CD8-positive, alpha-beta memory T cell (primary cell): ENCODE results near the gene THUMPD3. TPM values are rescaled to one million over a fixed set of nuclear protein-coding genes. Genes with fewer than 3 reads are reported as not detected.

ENCODE experiments used
- CTCF ChIA-PET: fragments of 350-600 bp; sonication (Branson Sonifier 250); formaldehyde crosslinking; loops from one replicate; lab custom pipeline; 2021; ENCODE audit warnings: antibody characterized with exemption; lab: Charles Lee
- POLR2A ChIA-PET: fragments of 350-600 bp; sonication (Branson Sonifier 250); formaldehyde crosslinking; loops from one replicate; lab custom pipeline; 2021; ENCODE audit warnings: antibody characterized with exemption; lab: Charles Lee
- DNase-seq, 5 donors: peaks; one replicate each; pipeline versions ENCODE4 v3.0.0 to v3.0.0-alpha.2; 2020 to 2022; ENCODE audit warnings: mixed read lengths in 1 of 5
- H3K27ac ChIP-seq: one replicate; pipeline ENCODE4 v1.7.0; 2013; ENCODE audit warnings: low read depth, mild to moderate bottlenecking, low read length, moderate library complexity
- H3K27me3 ChIP-seq: 2 replicates; pipeline ENCODE4 v1.7.0; 2013; ENCODE audit warnings: low read length, mild to moderate bottlenecking; ENCODE audit not compliant: insufficient read depth, poor library complexity, severe bottlenecking
- H3K36me3 ChIP-seq: 2 replicates; pipeline ENCODE4 v1.7.0; 2013; ENCODE audit warnings: mild to moderate bottlenecking, low read length, moderate library complexity; ENCODE audit not compliant: insufficient read depth
- H3K4me1 ChIP-seq: 2 replicates; pipeline ENCODE4 v1.7.0; 2013; ENCODE audit warnings: mild to moderate bottlenecking, low read length, moderate library complexity; ENCODE audit not compliant: insufficient read depth
- H3K4me3 ChIP-seq: 2 replicates; pipeline ENCODE4 v1.7.0; 2013; ENCODE audit warnings: mild to moderate bottlenecking, low read length
- H3K9me3 ChIP-seq: 2 replicates; pipeline ENCODE4 v1.7.0; 2013; ENCODE audit warnings: mild to moderate bottlenecking, low read length
- H3K27ac Mint-ChIP-seq, 8 donors: one replicate each; pipeline ENCODE4 v1.8.0; 2020 to 2021; ENCODE audit warnings: mixed read lengths in 8 of 8, mild to moderate bottlenecking in 6 of 8, inconsistent platforms in 3 of 8, moderate library complexity in 3 of 8
- H3K27me3 Mint-ChIP-seq, 2 donors: one replicate each; pipeline ENCODE4 v1.8.0; 2020 to 2021; ENCODE audit warnings: mixed read lengths in 2 of 2, mild to moderate bottlenecking in 1 of 2, moderate library complexity in 1 of 2
- H3K36me3 Mint-ChIP-seq, 3 donors: one replicate each; pipeline ENCODE4 v1.8.0; 2020 to 2021; ENCODE audit warnings: mixed read lengths in 3 of 3, inconsistent platforms in 1 of 3, mild to moderate bottlenecking in 1 of 3
- H3K4me1 Mint-ChIP-seq, 3 donors: one replicate each; pipeline ENCODE4 v1.8.0; 2020 to 2021; ENCODE audit warnings: mixed read lengths in 3 of 3, inconsistent platforms in 1 of 3, mild to moderate bottlenecking in 1 of 3
- H3K4me3 Mint-ChIP-seq, 7 donors: one replicate each; pipeline ENCODE4 v1.8.0; 2020 to 2021; ENCODE audit warnings: mixed read lengths in 7 of 7, mild to moderate bottlenecking in 6 of 7, moderate library complexity in 4 of 7, inconsistent platforms in 2 of 7
- H3K9me3 Mint-ChIP-seq, 5 donors: one replicate each; pipeline ENCODE4 v1.8.0; 2020 to 2022; ENCODE audit warnings: mixed read lengths in 5 of 5, mild to moderate bottlenecking in 3 of 5, moderate library complexity in 2 of 5, inconsistent platforms in 1 of 5
- polyA plus RNA-seq: library from polyadenylated mRNA; unstranded; fragments of 300-500 nt; fragmentation: Illumina TruSeq; gene quantifications from one replicate; pipeline ENCODE4 v1.2.3, GENCODE V29; 2021
- total RNA-seq, 2 experiments: library from RNA; stranded (reverse); gene quantifications; one replicate each; pipeline ENCODE4 v1.2.3, GENCODE V29; 2021

Gene THUMPD3
- total and polyA plus RNA-seq, 3 experiments from 2014 or later, result 19.5 to 58.5 (median 58.4) TPM

DNA sequence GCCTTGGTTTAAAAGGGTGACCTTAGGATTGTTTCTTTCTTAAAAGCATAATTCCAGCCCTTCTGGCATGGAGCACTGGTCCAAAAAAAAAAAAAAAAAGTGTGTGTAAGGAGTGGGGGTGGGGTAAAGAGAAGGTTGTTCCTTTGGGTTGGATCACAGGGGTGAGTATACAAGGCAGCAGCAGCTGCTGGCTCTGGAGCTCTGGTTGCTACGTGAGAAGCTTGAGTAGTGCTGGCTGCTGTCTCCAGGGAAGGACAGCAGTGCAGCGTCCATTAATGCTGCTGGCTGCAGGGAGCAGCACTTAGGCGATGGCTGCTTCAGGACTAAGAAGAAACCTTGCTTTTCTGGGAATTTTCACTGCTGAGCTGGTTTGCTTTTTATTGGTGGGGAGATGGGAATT, 36.9 kb downstream of the THUMPD3 start:
- Histone ChIP-seq H3K36me3 (peaks cover 5% of the 10 kb centered on the region), H3K27me3 (no peaks in the 10 kb centered on the region), H3K27ac (peak overlapping the region; percentile 95), H3K9me3 (no peaks in the 10 kb centered on the region), H3K4me3 (peak overlapping the region; percentile 85), H3K4me1 (peaks cover 66% of the 10 kb centered on the region)
- Mint-ChIP-seq H3K27me3 (peaks cover 0 to 4% of the 10 kb centered on the region in 2 donors), H3K27ac (peak overlapping the region; percentile 81 to 99 (median 98)), H3K9me3 (peaks cover 0 to 4% (median 0%) of the 10 kb centered on the region in 5 donors), H3K4me3 (peak overlapping the region; percentile 92 to 99 (median 96)), H3K4me1 (peaks cover 72 to 83% (median 78%) of the 10 kb centered on the region in 3 donors), H3K36me3 (peaks cover 0 to 33% (median 2%) of the 10 kb centered on the region in 3 donors)
- no peak for DNase-seq
- POLR2A ChIA-PET, result interaction anchor here (0.6 to 0.9 kb wide), 2 partner anchors 37 to 250 kb away, joined by 3 read pairs; partner anchors contain the start of gene MTMR14
- CTCF ChIA-PET, result interaction anchor here (0.8 to 1.3 kb wide), 2 partner anchors 26 to 46 kb away, joined by 3 read pairs; no protein-coding TSS in a partner anchor

DNA sequence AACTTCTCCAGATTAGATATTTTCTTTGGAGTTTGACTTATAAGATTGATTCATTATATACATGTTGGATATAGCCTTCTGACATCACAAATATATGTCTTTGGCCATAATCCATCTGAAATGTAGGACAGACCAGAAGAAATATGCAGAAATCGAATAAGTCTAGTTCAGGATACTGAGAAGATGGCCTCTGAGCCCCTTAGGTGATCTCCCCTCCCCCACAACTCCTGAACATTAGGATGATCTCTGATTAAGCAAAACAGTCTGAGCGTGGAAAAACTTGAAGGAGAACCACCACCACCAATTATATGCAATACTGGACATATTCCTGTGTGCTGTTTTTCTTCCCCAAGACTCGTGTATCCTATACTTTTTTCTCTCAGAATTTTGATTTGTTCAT, 37.8 kb downstream of the THUMPD3 start:
- peaks cover 0 to 26% (median 0%) of the 10 kb centered on the region in 3 donors for H3K36me3 Mint-ChIP-seq
- peak overlapping the region; percentile 24 to 93 (median 52) for H3K4me3 Mint-ChIP-seq
- peaks cover 0 to 4% (median 0%) of the 10 kb centered on the region in 5 donors for H3K9me3 Mint-ChIP-seq
- peaks cover 70 to 83% (median 78%) of the 10 kb centered on the region in 3 donors for H3K4me1 Mint-ChIP-seq
- Histone ChIP-seq H3K4me1 (peaks cover 66% of the 10 kb centered on the region), H3K27ac (peak overlapping the region; percentile 2), H3K4me3 (no peak overlapping the region), H3K9me3 (no peaks in the 10 kb centered on the region), H3K36me3 (no peaks in the 10 kb centered on the region), H3K27me3 (no peaks in the 10 kb centered on the region)
- peaks cover 0 to 4% of the 10 kb centered on the region in 2 donors for H3K27me3 Mint-ChIP-seq
- ChIA-PET CTCF (no interaction called here), POLR2A (interaction anchor here (0.6 kb wide), 1 partner anchor 37 kb away, joined by 3 read pairs; no protein-coding TSS in a partner anchor)
- DNase-seq, result no peak
- H3K27ac Mint-ChIP-seq, result peak overlapping the region; percentile 6 to 97 (median 58)

GRCh38 chr3:9401986-9402385, 39.1 kb downstream of the THUMPD3 start:
- no peak overlapping the region for H3K27ac ChIP-seq
- ChIA-PET CTCF (interaction anchor here (1.4 kb wide), 2 partner anchors 38 to 48 kb away, joined by 3 to 4 read pairs; partner anchors contain the start of gene THUMPD3), POLR2A (no interaction called here)
- DNase-seq, result no peak
- H3K4me3 ChIP-seq, result no peak overlapping the region
- Mint-ChIP-seq H3K9me3 (peaks cover 0 to 4% (median 0%) of the 10 kb centered on the region in 5 donors), H3K36me3 (peaks cover 0 to 16% (median 0%) of the 10 kb centered on the region in 3 donors), H3K4me3 (peak overlapping the region in 6 of 7 donors; percentile 4 to 57 (median 22)), H3K4me1 (peaks cover 73 to 89% (median 85%) of the 10 kb centered on the region in 3 donors), H3K27me3 (peaks cover 0 to 3% of the 10 kb centered on the region in 2 donors), H3K27ac (peak overlapping the region in 5 of 8 donors; percentile 43 to 85 (median 62))
- H3K36me3 ChIP-seq, result no peaks in the 10 kb centered on the region
- peaks cover 73% of the 10 kb centered on the region for H3K4me1 ChIP-seq
- H3K27me3 ChIP-seq, result no peaks in the 10 kb centered on the region
- no peaks in the 10 kb centered on the region for H3K9me3 ChIP-seq

- Mint-ChIP-seq H3K36me3 (peaks cover 0 to 13% (median 0%) of the 10 kb centered on the region in 3 donors), H3K27ac (peak overlapping the region in 7 of 8 donors; percentile 13 to 85 (median 50)), H3K4me1 (peaks cover 78 to 94% (median 91%) of the 10 kb centered on the region in 3 donors), H3K9me3 (peaks cover 0 to 1% (median 0%) of the 10 kb centered on the region in 5 donors), H3K27me3 (no peaks in the 10 kb centered on the region), H3K4me3 (peak overlapping the region; percentile 1 to 58 (median 29))
- POLR2A ChIA-PET, result no interaction called here
- Histone ChIP-seq H3K4me3 (no peak overlapping the region), H3K27me3 (no peaks in the 10 kb centered on the region), H3K36me3 (no peaks in the 10 kb centered on the region), H3K27ac (peak overlapping the region; percentile 38), H3K4me1 (peaks cover 77% of the 10 kb centered on the region), H3K9me3 (no peaks in the 10 kb centered on the region)
- CTCF ChIA-PET, result interaction anchor here (1.4 to 2.8 kb wide), 3 partner anchors 18 to 49 kb away, joined by 3 to 8 read pairs (median 4); partner anchors contain the start of gene THUMPD3
- no peak for DNase-seq
These were observed 39.8 kb downstream of the THUMPD3 start for GRCh38 chr3:9402410-9403228.

GRCh38 chr3:9403463-9403862, 40.6 kb downstream of the THUMPD3 start:
- H3K9me3 Mint-ChIP-seq, result no peaks in the 10 kb centered on the region
- Histone ChIP-seq H3K27ac (peak overlapping the region; percentile 38), H3K4me1 (peaks cover 81% of the 10 kb centered on the region), H3K27me3 (no peaks in the 10 kb centered on the region), H3K4me3 (no peak overlapping the region), H3K9me3 (no peaks in the 10 kb centered on the region), H3K36me3 (no peaks in the 10 kb centered on the region)
- peaks cover 80 to 97% (median 96%) of the 10 kb centered on the region in 3 donors for H3K4me1 Mint-ChIP-seq
- ChIA-PET POLR2A (no interaction called here), CTCF (interaction anchor here (1.4 to 2.8 kb wide), 2 partner anchors 17 to 40 kb away, joined by 3 to 8 read pairs; partner anchors contain the start of gene THUMPD3)
- peaks cover 0 to 7% (median 0%) of the 10 kb centered on the region in 3 donors for H3K36me3 Mint-ChIP-seq
- DNase-seq, result no peak
- H3K4me3 Mint-ChIP-seq, result no peak overlapping the region
- no peaks in the 10 kb centered on the region for H3K27me3 Mint-ChIP-seq
- peak overlapping the region in 1 of 8 donors; percentile 50 for H3K27ac Mint-ChIP-seq

DNA sequence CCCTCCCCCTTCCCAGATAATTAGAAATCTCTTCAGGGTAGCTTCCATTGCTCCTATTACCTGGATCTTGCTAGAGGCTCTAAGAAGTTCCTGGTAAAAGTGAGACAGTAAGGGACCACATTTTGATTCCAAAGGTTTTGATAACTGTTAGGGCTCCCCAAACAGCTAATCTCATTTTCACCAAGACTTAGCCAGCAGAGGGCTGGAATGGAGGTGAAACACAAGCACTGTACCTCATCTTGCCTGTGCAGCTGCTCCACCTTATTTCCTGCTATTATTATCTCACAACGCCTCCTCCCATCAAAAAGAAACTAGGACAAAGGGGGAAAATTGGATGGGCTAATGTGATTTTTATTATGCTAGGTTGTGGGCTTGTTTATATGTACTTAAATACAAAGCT, 41.8 kb downstream of the THUMPD3 start:
- Mint-ChIP-seq H3K9me3 (no peaks in the 10 kb centered on the region), H3K36me3 (peaks cover 0 to 5% (median 0%) of the 10 kb centered on the region in 3 donors), H3K27me3 (no peaks in the 10 kb centered on the region), H3K4me1 (peaks cover 78 to 97% (median 96%) of the 10 kb centered on the region in 3 donors), H3K4me3 (peak overlapping the region; percentile 4 to 72 (median 41)), H3K27ac (peak overlapping the region; percentile 17 to 83 (median 52))
- H3K4me1 ChIP-seq, result peaks cover 79% of the 10 kb centered on the region
- no peaks in the 10 kb centered on the region for H3K9me3 ChIP-seq
- ChIA-PET CTCF (interaction anchor here (0.8 to 2.8 kb wide), 6 partner anchors 9 to 51 kb away, joined by 3 to 8 read pairs (median 5); partner anchors contain the start of gene THUMPD3), POLR2A (interaction anchor here (0.6 to 1.4 kb wide), 3 partner anchors 8 to 16 kb away, joined by 3 to 4 read pairs (median 3); no protein-coding TSS in a partner anchor)
- no peak for DNase-seq
- H3K27me3 ChIP-seq, result no peaks in the 10 kb centered on the region
- H3K4me3 ChIP-seq, result no peak overlapping the region
- no peaks in the 10 kb centered on the region for H3K36me3 ChIP-seq
- no peak overlapping the region for H3K27ac ChIP-seq

GRCh38 chr3:9405756-9406155, 42.9 kb downstream of the THUMPD3 start:
- no peak for DNase-seq
- H3K4me3 ChIP-seq, result no peak overlapping the region
- POLR2A ChIA-PET, result interaction anchor here (1.2 kb wide), 1 partner anchor 9 kb away, joined by 3 read pairs; no protein-coding TSS in a partner anchor
- Mint-ChIP-seq H3K27me3 (no peaks in the 10 kb centered on the region), H3K9me3 (no peaks in the 10 kb centered on the region), H3K36me3 (peaks cover 0 to 6% (median 0%) of the 10 kb centered on the region in 3 donors), H3K4me1 (peaks cover 78 to 96% (median 95%) of the 10 kb centered on the region in 3 donors), H3K27ac (peak overlapping the region in 4 of 8 donors; percentile 1 to 22 (median 10)), H3K4me3 (peak overlapping the region in 3 of 7 donors; percentile 4 to 16 (median 4))
- peaks cover 80% of the 10 kb centered on the region for H3K4me1 ChIP-seq
- H3K9me3 ChIP-seq, result no peaks in the 10 kb centered on the region
- H3K27ac ChIP-seq, result no peak overlapping the region
- no peaks in the 10 kb centered on the region for H3K27me3 ChIP-seq
- CTCF ChIA-PET, result interaction anchor here (1.1 to 1.4 kb wide), 3 partner anchors 10 to 52 kb away, joined by 3 to 7 read pairs (median 7); partner anchors contain the start of gene THUMPD3
- H3K36me3 ChIP-seq, result no peaks in the 10 kb centered on the region
